NCI-H2196 (cell line): ENCODE measurements around the gene ST3GAL6.
"Not testable (repeated sequence)": the region's sequence is repeated elsewhere in the genome, so short reads cannot be mapped to it uniquely, and the experiment has no call there.

Experiments used
- DNase-seq: peaks from one replicate; lab custom pipeline; 2025; ENCODE audit not compliant: unreplicated experiment; lab: John Stamatoyannopoulos, UW

The ST3GAL6 gene

GRCh38 chr3:98799479-98799878 is 36.3 kb downstream of the ST3GAL6 start:
- no peak for DNase-seq

GRCh38 chr3:98800401-98800800 is 37.3 kb downstream of the ST3GAL6 start:
- DNase-seq, result no peak

DNA sequence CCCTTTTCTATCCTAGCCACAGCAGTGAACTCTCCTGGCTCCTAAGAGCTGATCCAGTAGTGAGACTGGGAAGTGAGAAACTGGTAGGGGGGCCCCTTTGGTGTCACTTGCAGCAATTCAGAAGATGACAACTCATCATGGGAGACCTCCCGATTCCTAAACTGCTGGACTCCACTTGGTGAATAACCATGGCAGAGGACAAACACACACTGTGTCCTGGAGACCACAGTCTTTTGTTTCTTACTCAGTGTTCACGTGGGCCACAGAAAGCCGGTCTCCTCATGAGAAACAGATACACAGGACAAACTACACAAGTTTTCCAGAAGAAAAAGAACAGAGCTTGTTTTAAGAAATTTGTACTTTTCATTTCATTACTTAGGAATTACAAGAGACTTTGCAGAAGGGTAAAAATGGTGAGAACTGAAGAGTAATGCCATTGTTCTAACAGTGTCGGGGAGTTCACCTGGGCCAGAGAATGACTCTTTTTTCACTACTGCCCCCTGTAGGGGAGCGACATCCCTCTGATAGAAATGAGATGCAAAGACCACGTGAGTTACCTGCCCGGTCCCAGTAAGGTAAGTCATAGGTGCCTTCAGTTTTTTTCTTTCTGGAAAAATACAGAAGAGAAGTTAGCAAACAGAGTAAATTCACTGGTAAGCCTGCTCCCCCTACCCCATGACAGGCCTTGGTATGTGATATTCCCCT is 38.1 kb downstream of the ST3GAL6 start:
- no peak for DNase-seq

GRCh38 chr3:98805571-98805970 is 42.4 kb downstream of the ST3GAL6 start:
- no peak for DNase-seq

GRCh38 chr3:98806521-98806920 is 43.4 kb downstream of the ST3GAL6 start:
- DNase-seq, result no peak

GRCh38 chr3:98807011-98807410 is 43.9 kb downstream of the ST3GAL6 start:
- DNase-seq, result no peak

DNA sequence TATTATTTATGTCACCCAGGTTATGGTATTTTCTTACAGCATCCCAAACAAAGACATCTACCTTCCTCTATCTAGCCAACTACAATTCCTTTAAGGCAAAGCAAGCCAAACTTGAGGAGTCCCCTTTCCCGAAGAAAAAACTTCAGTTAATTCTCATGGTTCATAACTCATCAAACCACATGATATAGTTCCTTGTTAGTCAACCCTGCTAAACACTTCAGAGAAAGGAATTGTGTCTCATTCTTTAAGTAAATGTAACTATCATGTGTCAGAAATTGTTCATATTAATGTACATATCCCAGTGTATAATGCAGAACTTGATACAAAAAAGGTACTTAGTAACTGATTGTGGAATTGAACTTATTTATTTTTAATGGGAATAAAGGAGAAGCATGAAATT is 44.4 kb downstream of the ST3GAL6 start:
- no peak for DNase-seq

- DNase-seq, result no peak
Observed at GRCh38 chr3:98808071-98808470, 44.9 kb downstream of the ST3GAL6 start.

- DNase-seq, result no peak
Observed at GRCh38 chr3:98809557-98809956, 46.4 kb downstream of the ST3GAL6 start.

GRCh38 chr3:98811048-98811447 is 47.9 kb downstream of the ST3GAL6 start:
- DNase-seq, result no peak

DNA sequence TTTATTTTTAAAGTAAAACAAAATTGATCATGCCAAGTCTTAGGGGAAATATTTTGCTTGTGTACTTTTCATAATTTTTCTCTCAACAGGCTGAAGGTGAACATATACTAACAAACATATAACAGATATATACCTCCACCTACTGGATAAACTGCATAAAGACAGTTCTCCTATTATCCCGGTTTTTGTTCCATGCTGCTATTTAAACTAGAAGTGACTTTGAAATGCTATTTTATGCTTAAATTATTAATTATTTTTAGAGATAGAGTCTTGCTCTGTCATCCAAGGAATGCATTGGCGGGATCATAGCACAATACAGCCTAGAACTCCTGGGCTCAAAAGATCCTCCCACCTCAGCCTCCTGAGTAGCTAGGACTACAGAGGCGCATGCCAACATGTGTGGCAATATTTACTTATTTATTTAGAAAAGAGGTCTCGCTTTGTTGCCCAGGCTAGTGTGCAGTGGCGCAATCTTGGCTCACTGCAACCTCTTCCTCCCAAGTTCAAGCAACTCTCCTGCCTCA is 49.8 kb downstream of the ST3GAL6 start:
- DNase-seq, result peak; percentile 43

DNA sequence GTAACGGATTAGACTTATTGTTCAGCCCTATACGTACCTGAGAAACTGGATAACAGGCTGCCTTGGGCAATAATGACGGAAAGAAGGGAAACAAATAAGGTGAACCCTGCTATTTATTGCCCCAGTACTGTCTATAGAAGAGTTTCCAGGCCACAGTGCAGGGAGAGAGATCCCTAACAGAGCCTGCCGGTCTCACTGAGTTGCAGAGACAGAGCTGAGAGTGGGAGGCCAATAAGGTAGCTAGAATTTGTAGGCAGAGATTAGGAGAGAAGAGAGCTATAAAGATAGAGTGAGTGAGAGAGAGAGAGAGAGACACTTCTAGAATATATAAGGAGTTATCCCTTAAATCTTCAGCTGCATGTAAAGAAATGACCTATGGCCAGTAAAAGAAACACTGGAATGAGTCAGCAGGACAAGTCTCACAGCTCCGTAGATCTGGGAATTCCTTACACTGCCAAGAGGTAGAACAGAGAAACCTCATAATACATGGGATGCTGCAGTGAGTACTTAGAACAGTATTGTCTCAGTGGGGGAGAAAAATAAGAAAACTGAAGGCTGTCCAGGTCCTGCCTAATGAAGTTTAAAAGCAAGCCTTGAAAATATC is 51.8 kb downstream of the ST3GAL6 start:
- DNase-seq, result no peak

DNA sequence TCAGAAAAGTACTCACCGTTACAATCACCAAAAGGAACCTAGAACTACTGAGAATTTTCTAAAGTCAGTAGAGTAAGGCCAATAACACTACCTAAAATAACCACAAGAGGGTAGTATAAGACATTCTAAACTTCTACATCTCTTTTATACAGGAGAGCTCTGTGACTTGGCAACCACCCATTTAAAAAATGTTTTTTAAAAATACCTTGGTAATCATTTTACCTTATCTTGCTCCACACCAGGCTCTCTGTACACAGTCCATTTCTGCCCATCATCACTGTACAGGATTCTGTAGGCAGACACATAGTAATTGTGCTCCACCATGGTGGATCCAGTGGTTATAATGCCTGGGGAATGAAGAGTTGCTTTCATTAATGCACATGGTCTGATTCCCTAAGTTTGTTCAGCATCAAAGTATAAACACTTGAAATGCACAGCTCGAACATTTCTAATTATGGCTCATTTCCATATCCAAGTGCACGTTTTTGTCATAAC is 54.5 kb downstream of the ST3GAL6 start:
- DNase-seq, result peak; percentile 68

DNA sequence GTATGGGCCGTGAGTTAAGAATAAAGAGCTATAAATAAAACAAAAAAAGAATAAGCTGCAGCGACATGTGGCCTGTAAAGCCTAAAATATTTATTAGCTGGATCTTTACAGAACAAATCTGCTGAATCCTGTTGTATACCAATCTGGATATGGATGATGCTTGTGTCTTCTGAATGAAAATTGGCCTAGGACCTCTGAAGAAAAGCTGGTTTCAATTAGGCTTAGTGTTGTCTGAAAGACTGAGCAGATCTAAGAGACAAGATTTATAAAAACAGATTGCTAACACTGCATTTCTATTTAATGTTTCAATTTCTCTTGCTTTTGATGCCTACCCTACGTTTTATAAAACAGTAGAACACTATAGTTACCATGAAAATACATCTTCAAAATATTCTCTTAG is 57.9 kb downstream of the ST3GAL6 start:
- DNase-seq, result no peak

DNA sequence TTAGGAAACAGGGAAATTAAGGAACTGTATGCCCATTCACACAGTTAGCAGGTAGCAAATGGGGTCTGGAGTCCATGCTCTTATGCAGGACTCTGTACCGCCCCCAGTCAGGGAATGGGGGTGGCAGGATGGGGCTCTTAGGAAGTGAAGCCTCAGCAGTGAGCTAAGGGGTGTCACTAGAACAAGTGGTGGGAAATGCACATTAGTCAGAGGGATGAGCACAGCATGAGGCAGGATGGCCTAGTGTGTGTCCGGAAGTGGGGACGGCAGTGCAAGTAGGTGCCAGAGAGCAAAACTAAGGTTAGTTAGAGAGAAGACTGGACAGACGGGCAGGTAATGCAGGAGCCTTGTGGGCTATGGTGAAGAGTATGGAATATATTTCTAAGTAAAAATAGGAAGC is 60.7 kb downstream of the ST3GAL6 start:
- DNase-seq, result no peak

DNA sequence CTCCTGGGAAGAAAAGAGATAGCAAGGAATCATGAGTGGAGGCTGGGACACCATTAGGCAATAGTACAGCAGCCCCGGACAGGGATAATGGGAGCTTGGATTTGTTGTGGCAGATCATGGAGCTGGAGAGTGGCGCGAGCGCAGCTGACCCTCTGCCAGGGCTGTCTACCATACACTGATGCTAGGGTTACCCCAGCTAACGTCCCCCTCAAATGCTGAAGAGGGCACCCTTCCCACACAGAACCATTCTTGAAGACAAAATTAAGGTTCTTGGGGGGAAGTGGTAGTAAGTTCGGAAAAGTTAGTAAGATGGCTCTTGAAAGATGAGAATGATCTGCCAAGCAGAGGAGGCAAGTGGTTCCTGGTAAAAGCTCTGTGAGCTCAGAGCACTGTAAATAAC is 61.1 kb downstream of the ST3GAL6 start:
- DNase-seq, result no peak

DNA sequence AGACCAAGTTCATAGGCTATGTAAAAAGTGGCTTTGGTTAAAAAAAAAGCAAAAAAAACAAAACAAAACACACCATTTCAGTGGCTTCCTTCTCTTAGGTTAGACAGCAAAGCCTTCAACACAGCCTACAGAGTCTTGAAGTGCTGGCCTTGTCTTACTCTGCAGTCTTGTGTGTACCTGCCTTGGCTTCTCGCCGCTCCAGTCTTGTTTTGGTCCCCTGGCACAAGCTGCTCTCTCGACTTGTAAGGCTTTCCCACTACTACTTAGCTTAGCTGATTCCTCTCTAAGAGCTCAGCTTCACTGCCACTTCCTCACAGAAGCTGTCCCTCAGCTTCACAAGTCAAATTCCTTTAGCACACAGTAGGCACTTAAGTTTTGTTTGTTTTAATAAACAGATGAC is 63.0 kb downstream of the ST3GAL6 start:
- no peak for DNase-seq

GRCh38 chr3:98827221-98827920 is 64.2 kb downstream of the ST3GAL6 start:
- DNase-seq, result no peak

DNA sequence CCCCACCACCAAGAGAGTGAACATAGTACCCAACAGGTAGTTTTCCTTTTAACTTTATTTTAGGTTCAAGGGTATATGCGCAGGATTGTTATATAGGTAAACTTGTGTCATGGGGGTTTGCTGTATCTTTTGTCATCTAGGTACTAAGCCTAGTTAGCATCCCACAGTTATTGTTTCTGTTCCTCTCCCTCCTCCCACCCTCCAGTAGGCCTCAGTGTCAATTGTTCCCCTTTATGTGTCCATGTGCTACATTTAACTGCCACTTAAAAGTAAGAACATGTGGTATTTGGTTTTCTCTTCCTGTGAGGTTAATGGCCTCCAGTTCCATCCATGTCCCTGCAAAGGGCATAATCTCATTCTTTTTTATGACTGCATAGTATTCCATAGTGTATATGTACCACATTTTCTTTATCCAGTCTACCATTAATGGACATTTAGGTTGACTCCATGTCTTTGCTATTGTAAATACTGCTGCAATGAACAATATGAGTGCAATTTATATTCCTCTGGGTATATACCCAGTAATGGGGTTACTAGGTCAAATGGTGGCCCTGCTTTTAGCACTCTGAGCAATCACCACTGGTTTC is 66.2 kb downstream of the ST3GAL6 start:
- no peak for DNase-seq

DNA sequence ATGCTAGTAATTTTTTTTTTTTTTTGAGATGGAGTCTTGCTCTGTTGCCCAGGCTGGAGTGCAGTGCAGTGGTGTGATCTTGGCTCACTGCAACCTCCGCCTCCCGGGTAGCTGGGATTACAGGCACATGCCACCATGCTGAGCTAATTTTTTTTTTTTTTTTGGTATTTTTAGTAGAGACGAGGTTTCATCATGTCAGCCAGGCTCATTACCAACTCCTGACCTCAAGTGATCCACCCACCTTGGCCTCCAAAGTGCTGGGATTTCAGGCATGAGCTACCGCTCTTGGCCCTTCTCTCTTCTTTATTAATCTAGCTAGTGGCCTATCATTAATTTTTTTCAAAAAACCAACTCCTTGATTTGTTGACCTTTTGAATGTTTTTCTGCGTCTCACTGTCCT is 67.9 kb downstream of the ST3GAL6 start:
- not testable (repeated sequence) for DNase-seq

- no peak for DNase-seq
Observed at GRCh38 chr3:98839846-98840245, 76.7 kb downstream of the ST3GAL6 start.
